Subcutaneous adipose tissue (tissue), 4 donors: ENCODE results near the gene GUCY2C. TPM values are rescaled to one million over a fixed set of nuclear protein-coding genes. Genes with fewer than 3 reads are reported as not detected.

Experiments used
- CTCF ChIP-seq: fragments of 450-650 bp; IDR thresholded peaks from one replicate; pipeline ENCODE4 v1.5.1; 2016; ENCODE audit warnings: low read depth, mild to moderate bottlenecking, control low read depth, antibody characterized with exemption, moderate library complexity
- total RNA-seq, 4 donors: library from RNA; depleted of rRNA; stranded (reverse); fragments of >200 nt; gene quantifications; one replicate each; pipeline ENCODE4 v1.1.0, GENCODE V29; 2016

GUCY2C gene
- under 1 TPM in 1 of 4 donors, not detected in 3; 0.17 TPM for total RNA-seq

DNA sequence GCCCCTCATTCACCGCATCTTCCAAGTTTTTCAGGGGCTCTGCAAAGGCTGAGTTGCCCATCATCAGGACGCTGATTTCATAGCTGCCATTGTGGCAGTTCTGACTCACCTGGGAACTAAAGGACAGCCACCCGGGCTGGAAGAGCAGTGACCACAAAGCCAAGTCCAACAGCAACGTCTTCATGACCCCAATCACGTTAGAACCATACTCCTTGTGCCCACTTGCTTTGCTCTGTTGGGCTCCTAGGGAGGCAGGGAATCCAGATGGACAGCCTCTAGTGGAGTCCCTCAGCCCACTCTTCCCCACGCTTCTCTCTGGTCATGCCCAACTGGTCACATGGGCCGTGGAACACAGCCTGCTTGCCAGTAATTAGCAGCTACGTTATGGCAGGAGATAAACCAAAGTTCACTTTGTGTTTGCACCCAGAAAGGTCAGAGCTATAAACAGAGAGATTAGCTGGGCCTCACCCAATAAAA lies at the start of gene GUCY2C:
TSS of gene GUCY2C (minus strand) at position 335 of the 477 bp plus-strand sequence. CDS start at position 184, 151 bp downstream.
- TF ChIP-seq CTCF, result no peak

GRCh38 chr12:14743061-14743460 lies 46.7 kb upstream of the GUCY2C start:
- no peak for TF ChIP-seq CTCF

DNA sequence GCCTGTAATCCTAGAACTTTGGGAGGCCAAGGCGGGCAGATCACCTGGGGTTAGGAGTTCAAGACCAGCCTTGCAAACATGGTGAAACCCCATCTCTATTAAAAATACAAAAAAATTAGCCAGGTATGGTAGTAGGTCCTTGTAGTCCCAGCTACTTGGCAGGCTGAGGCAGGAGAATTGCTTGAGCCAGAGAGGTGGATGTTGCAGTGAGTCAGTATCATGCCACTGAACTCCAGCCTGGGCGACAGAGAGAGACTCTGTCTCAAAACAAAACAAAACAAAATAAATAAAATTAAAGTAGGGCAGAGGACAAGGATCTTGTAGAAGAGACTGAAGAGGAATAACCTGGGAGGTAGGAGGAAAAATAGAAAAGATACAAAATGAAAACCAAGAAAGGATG lies 45.5 kb upstream of the GUCY2C start:
- TF ChIP-seq CTCF, result no peak

- TF ChIP-seq CTCF, result no peak
These were observed 44.8 kb upstream of the GUCY2C start for GRCh38 chr12:14741153-14741552.

DNA sequence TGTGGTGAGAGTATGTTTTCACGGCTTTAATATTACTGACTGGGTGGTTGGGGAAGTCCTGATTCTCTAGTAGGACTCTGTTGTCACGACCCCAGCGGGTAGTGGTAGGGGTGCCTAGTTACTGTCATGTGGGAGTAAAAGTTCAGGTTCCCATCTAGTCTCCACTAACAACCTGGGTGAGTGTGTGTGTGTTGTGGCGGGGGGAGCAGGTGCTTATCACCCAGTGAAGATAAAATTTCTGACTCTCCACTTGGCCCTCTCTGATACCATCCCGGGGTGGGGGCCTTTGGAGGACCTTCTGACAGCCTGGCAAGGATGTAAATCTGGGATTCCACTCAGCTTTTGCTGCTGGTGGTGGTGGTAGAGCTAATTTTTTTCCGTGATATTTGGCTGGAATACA lies 35.4 kb upstream of the GUCY2C start:
- no peak for TF ChIP-seq CTCF

DNA sequence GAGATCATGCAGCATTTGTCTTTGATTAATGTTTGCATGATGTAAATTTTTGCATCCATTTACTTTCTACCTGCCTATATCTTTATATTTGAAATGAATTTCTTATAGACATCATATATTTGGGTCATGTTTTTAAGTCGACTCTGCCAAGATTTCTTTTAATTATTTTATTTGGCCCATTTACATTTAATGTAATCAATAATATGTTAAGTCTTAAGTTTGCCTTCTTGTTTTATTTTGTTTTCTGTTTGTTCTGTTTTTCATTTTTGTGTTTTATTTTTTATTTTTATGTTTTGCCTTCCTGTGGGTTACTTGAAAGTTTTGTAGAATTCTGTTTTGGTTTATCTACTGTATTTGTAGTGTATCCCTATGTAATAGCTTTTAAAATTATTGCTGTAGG lies 33.2 kb upstream of the GUCY2C start:
- no peak for TF ChIP-seq CTCF

DNA sequence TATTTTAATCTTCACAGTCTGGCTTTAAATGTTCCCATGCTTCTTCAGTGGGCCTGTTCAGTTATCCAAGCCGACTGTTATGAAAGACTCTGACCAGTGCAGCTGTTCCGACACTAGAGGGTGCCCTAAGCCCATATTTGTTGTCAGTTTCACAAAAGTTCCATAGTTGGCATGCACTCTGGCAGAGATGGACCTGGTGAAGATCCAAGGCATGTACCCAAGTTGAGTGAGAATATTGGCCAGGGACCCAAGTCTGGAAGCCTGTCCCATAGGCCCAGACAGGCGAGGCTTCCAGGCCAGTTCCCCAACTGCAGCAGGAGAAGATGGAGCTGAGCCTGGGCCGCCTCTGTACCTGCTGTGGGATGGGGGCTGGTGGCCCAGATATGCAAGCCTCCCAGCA lies 27.4 kb upstream of the GUCY2C start:
- no peak for TF ChIP-seq CTCF
